ENCODE results near the gene RPGRIP1. TPM values are rescaled to one million over a fixed set of nuclear protein-coding genes. Genes with fewer than 3 reads are reported as not detected.
"Not testable (repeated sequence)": the region's sequence is repeated elsewhere in the genome, so short reads cannot be mapped to it uniquely, and the experiment has no call there.

Gene RPGRIP1
- total RNA-seq, 4 donors from 2014 or later, result 0.14 TPM; not detected in 3

DNA sequence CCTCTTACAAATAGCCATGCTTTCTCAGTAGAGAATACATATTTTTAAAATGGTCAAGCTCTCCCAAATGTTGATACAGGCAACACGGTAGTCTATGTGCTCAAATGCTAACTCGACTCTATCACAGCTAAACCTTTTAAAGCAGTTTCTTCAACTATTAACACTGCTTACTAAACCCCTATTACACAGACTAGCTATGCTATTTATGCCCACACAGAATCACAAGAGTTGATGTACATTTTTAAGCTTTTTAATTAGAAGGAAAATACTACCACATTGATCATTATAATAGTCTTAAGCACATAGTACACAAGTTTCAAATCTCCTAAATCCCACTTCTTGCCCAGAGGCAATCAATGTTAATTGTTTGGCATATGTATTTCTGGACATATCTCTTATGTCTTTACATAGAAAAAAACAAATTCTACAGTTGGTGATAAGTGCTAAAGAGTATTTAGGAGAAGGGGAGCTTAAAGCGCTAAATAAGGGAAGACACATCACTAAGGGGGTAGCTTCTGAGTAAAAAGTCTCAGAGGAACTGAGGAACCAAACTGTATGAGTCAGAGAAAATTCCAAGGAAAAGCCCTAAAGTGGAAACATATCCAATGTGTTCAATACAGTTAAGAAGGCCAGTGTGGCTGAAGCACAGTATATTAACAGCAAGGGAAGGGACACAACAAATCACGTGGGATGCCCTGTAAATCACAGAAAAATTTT, 24.3 kb upstream of the RPGRIP1 start:
- Histone ChIP-seq H3K27me3 (no peaks in the 10 kb centered on the region), H3K9me3 (no peaks in the 10 kb centered on the region), H3K4me1 (peaks cover 4 to 12% of the 10 kb centered on the region in 2 donors), H3K4me3 (no peak overlapping the region), H3K27ac (no peak overlapping the region), H3K36me3 (no peaks in the 10 kb centered on the region)
- no peak for DNase-seq
- intact Hi-C loops (cut with DNase I; ENCODE audit: low total_unique reads), result no loop called here
- no peak for TF ChIP-seq POLR2A (IDR thresholded peaks at IDR 0.05)

DNA sequence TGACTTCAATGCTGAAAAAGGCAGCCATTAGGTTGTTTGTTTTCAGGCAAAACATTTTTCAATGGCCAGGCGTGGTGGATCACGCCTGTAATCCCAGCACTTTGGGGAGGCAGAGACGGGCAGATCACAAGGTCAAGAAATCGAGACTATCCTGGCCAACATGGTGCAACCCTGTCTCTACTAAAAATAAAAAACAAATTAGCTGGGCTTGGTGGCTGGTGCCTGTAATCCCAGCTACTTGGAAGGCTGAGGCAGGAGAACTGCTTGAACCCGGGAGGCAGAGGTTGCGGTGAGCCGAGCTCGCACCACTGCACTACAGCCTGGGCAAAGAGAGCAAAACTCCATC, 23.8 kb upstream of the RPGRIP1 start:
- H3K36me3 ChIP-seq; DNase-seq; intact Hi-C loops (cut with DNase I; ENCODE audit: low total_unique reads); H3K9me3 ChIP-seq; H3K27ac ChIP-seq; H3K27me3 ChIP-seq; H3K4me3 ChIP-seq: not testable (repeated sequence)
- peaks cover 4 to 12% of the 10 kb centered on the region in 2 donors for H3K4me1 ChIP-seq

DNA sequence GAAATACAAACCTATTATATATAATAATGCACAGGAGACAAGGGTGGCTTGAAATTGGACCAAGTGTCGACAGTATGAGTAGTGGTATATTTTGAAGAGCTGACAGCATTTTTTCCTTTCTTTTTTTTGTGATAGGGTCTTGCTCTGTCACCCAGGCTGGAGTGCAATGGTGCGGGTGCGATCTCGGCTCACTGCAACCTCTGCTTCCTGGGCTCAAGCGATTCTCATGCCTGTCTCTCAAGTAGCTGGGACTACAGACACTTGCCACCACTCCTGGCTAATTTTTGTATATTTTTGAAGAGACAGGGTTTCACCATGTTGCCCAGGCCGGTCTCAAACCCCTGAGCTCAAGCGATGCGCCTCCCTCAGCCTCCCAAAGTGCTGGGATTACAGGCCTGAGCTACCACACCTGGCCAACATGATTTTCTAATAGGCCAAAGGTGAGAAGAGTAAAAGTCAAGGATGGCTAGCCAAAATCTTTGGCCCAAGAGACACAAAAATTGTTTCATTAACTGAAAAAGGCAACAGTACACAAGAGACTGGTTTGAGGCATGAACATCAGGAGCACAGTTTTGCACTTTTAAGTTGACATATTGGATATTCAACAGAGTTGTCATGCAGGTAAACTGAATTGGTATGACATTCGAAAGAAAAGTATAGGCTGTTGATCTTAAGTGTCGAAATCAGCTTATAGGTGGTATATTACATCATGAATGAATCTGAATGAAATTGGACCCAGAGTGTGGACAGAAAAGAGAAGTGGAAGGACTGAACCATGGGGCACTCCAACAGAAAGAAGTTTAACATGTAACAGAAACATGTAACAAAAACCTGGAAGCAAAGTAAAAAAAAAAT, 23.1 kb upstream of the RPGRIP1 start:
- no peaks in the 10 kb centered on the region for H3K9me3 ChIP-seq
- peaks cover 4 to 12% of the 10 kb centered on the region in 2 donors for H3K4me1 ChIP-seq
- TF ChIP-seq, protein P1, sequence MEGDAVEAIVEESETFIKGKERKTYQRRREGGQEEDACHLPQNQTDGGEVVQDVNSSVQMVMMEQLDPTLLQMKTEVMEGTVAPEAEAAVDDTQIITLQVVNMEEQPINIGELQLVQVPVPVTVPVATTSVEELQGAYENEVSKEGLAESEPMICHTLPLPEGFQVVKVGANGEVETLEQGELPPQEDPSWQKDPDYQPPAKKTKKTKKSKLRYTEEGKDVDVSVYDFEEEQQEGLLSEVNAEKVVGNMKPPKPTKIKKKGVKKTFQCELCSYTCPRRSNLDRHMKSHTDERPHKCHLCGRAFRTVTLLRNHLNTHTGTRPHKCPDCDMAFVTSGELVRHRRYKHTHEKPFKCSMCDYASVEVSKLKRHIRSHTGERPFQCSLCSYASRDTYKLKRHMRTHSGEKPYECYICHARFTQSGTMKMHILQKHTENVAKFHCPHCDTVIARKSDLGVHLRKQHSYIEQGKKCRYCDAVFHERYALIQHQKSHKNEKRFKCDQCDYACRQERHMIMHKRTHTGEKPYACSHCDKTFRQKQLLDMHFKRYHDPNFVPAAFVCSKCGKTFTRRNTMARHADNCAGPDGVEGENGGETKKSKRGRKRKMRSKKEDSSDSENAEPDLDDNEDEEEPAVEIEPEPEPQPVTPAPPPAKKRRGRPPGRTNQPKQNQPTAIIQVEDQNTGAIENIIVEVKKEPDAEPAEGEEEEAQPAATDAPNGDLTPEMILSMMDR (IDR thresholded peaks at IDR 0.05), result no peak
- no peak for TF ChIP-seq POLR2A (IDR thresholded peaks at IDR 0.05)
- H3K27me3 ChIP-seq, result no peaks in the 10 kb centered on the region
- no peak overlapping the region for H3K4me3 ChIP-seq
- no peaks in the 10 kb centered on the region for H3K36me3 ChIP-seq
- no peak for DNase-seq
- intact Hi-C loops (cut with DNase I; ENCODE audit: low total_unique reads), result no loop called here
- H3K27ac ChIP-seq, result no peak overlapping the region

DNA sequence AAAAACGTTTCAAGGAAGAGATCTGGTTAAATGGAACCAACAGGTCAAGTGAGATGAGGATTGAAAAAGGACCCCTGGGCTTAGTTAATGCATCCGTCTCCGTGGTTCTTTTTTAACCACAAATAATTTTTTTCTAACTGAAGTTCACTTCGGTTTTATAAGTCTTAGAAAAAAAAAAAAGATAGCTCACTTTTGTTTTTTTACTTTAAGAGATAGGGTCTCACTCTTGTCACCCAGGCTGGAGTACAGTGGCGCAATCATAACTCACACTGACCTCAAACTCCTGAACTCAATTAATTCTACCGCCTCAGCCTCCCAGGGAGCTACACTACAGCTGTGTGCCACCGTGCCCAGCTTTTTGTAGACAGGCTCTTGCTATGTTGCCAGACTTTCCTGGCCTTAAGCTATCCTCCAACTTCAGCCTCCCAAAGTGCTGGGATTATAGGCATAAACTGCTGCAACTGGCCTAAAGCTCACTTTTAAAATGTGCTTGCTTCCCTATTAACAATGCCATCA, 22.4 kb upstream of the RPGRIP1 start:
- peaks cover 4 to 18% of the 10 kb centered on the region in 2 donors for H3K4me1 ChIP-seq
- TF ChIP-seq, protein P1 (IDR thresholded peaks at IDR 0.05), result no peak
- no peak for TF ChIP-seq POLR2A (IDR thresholded peaks at IDR 0.05)

DNA sequence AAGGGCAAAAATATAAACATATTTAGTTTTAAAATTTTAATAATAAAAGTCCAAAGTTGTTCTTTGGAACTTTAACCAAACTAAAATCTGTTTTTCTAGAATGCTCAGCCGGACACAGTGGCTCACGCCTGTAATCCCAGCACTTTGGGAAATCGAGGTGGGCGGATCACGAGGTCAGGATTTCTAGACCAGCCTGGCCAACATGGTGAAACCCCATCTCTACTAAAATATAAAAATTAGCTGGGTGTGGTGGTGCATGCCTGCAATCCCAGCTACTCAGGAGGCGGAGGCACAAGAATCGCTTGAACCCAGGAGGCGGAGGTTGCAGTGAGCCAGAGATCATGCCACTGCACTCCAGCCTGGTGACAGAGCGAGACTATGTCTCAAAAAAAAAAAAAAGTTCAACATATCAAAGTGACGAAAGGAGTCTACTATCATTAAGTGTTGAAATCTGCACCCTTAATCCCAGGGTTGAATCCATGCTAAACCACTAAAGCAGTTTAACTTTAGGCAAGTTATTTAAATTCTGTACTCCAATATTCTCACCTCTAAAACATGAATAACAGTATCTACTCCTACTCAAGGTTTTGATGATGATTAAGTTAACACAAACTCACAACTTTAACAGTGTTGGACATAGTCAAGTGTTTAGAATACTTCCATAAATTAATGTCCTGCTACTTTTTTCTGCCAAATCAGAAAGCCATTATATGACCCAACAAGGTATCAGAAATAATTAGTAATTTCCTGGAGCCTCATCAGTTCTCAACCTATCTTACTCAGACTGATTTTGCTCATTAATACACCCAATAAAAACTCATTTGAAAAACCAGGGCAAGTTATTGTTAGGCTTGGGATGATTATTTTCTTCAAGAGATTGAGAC, 21.6 kb upstream of the RPGRIP1 start:
- TF ChIP-seq, protein P1 (IDR thresholded peaks at IDR 0.05), result no peak
- TF ChIP-seq POLR2A (IDR thresholded peaks at IDR 0.05), result no peak
- Histone ChIP-seq H3K27me3 (no peaks in the 10 kb centered on the region), H3K4me3 (no peak overlapping the region), H3K9me3 (no peaks in the 10 kb centered on the region), H3K36me3 (no peaks in the 10 kb centered on the region), H3K27ac (no peak overlapping the region), H3K4me1 (peaks cover 4 to 26% of the 10 kb centered on the region in 2 donors)
- DNase-seq, result no peak
- intact Hi-C loops (cut with DNase I; ENCODE audit: low total_unique reads), result no loop called here

More for the DNA sequence above, 22.4 kb upstream of the RPGRIP1 start:
- no peak overlapping the region for H3K27ac ChIP-seq
- no peaks in the 10 kb centered on the region for H3K9me3 ChIP-seq
- H3K36me3 ChIP-seq, result no peaks in the 10 kb centered on the region
- intact Hi-C loops (cut with DNase I; ENCODE audit: low total_unique reads), result no loop called here
- DNase-seq, result no peak
- H3K27me3 ChIP-seq, result no peaks in the 10 kb centered on the region
- H3K4me3 ChIP-seq, result no peak overlapping the region

All from uterus (tissue), 4 donors.